ENCODE measurements around the gene FILIP1.

Gene FILIP1

DNA sequence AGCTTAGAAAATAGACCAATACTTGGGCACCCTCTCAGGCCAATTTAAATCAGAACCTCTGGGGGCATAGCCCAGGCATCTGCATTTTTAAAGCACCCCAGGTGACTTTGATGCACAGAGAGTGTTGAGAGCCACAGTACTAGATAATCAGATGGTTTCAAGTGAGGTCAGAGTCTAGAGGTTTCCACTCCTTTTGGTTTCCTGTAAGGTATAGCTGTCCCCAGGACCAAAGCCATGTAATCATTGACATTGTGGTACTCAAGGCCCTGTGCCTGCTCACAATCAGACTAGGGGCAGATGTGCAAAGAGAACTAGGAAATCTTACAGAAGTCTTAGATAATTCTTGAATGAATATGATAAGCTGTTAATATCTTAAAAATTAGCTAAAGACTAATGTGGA is 9.1 kb downstream of the FILIP1 start:
- Histone ChIP-seq H3K27me3 (ENCODE audit: low read depth, low read length) (no peaks in the 10 kb centered on the region), H3K79me2 (ENCODE audit: low read length) (no peaks in the 10 kb centered on the region)

DNA sequence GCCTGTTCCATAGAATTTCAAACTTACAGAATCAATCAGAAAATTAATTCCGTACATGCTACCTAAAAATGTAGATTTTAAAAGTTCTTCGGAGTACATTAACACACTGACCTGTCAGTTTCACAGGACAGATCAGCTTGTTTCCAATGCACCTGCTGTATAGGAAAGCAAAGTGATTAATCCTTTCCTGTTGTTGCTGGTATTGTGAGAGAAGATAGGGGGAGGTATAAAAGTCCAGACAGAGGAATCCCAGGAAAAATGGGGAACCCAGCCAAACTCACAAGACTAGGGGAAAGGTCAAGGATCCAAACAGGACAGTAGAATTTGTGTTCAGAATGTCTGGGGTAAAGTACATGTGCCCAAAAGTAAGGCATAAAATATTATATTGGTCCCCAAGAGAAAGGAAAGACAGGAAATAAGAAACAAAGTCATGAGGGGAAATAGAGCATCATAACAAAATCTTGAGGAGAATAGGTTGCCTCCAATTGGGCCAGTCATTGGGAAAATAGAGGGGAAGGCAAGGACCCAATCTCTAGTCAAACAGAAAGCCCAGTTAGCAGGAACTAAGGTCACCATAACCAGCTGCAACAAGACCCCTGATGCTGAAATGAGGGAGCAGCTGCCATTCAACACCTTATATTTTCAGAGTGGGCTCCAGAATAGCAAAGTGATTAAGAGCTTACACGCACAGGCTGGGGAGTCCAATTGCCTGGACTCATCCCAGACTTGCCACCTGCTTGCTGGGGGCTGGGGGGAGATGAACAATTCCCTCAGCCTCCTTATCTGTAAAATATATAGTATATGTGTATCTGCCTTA is 10.3 kb downstream of the FILIP1 start:
- no peak overlapping the region for H3K4me3 ChIP-seq (ENCODE audit: low read length)
- no peak for TF ChIP-seq EZH2phosphoT487 (IDR thresholded peaks at IDR 0.05; ENCODE audit: low read depth)
- TF ChIP-seq, protein P1, sequence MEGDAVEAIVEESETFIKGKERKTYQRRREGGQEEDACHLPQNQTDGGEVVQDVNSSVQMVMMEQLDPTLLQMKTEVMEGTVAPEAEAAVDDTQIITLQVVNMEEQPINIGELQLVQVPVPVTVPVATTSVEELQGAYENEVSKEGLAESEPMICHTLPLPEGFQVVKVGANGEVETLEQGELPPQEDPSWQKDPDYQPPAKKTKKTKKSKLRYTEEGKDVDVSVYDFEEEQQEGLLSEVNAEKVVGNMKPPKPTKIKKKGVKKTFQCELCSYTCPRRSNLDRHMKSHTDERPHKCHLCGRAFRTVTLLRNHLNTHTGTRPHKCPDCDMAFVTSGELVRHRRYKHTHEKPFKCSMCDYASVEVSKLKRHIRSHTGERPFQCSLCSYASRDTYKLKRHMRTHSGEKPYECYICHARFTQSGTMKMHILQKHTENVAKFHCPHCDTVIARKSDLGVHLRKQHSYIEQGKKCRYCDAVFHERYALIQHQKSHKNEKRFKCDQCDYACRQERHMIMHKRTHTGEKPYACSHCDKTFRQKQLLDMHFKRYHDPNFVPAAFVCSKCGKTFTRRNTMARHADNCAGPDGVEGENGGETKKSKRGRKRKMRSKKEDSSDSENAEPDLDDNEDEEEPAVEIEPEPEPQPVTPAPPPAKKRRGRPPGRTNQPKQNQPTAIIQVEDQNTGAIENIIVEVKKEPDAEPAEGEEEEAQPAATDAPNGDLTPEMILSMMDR (IDR thresholded peaks at IDR 0.05; ENCODE audit: low read depth, low read length): no peak
- H3K27ac ChIP-seq (ENCODE audit: low read length): no peak overlapping the region
- H3K9ac ChIP-seq (ENCODE audit: low read length): no peak overlapping the region
- no peaks in the 10 kb centered on the region for H3K9me3 ChIP-seq (ENCODE audit: insufficient read depth, low read length)
- no peaks in the 10 kb centered on the region for H3K36me3 ChIP-seq (replicated peaks; ENCODE audit: low read depth, low read length)
- H4K20me1 ChIP-seq (ENCODE audit: insufficient read depth, low read length): no peaks in the 10 kb centered on the region
- H3K4me1 ChIP-seq (ENCODE audit: low read length): peaks cover 7% of the 10 kb centered on the region
- H3K4me2 ChIP-seq (ENCODE audit: low read length): no peak overlapping the region
- H2AFZ ChIP-seq (ENCODE audit: low read depth, low read length): no peak overlapping the region
- H3K79me2 ChIP-seq (ENCODE audit: low read length): no peaks in the 10 kb centered on the region
- H3K27me3 ChIP-seq (ENCODE audit: low read depth, low read length): no peaks in the 10 kb centered on the region

More for the DNA sequence above, 9.1 kb downstream of the FILIP1 start:
- Histone ChIP-seq H3K27ac (ENCODE audit: low read length) (no peak overlapping the region), H3K9ac (ENCODE audit: low read length) (no peak overlapping the region), H3K4me2 (ENCODE audit: low read length) (no peak overlapping the region), H4K20me1 (ENCODE audit: insufficient read depth, low read length) (no peaks in the 10 kb centered on the region), H2AFZ (ENCODE audit: low read depth, low read length) (no peak overlapping the region), H3K9me3 (ENCODE audit: insufficient read depth, low read length) (no peaks in the 10 kb centered on the region), H3K36me3 (replicated peaks; ENCODE audit: low read depth, low read length) (no peaks in the 10 kb centered on the region), H3K4me1 (ENCODE audit: low read length) (peaks cover 7% of the 10 kb centered on the region), H3K4me3 (ENCODE audit: low read length) (no peak overlapping the region)
- TF ChIP-seq EZH2phosphoT487 (IDR thresholded peaks at IDR 0.05; ENCODE audit: low read depth): no peak
- TF ChIP-seq, protein P1 (IDR thresholded peaks at IDR 0.05; ENCODE audit: low read depth, low read length): no peak

DNA sequence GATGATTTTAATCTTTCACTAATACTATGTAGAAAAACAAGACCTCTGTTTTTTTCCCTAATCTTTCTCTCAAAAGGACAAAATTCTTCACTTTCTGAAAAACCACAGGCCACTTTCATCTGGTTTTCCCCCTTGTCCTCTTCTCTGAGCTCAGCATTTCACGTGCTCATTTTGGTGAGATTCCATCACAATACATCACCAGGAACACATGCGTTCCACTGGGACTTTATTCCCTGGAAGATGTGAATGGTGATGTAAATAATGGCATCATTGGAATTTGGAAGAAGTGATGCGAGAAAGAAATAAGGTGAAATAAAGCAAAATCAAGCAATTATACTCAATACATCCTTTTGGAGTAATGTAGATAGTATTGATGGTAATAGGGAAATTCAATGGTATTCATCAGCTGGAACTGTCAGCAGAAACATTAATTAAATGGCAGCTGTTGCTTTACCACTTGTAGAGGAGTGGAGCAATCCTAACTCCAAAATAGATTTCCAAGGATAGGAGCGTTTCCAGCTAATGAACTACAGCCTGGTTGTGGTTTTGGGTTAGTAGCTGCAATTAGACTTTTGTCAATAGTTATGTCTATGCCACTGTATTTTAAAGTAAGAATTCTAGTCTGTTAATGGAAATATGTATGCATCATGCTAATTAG is 11.5 kb downstream of the FILIP1 start:
- H3K4me1 ChIP-seq (ENCODE audit: low read length): peaks cover 7% of the 10 kb centered on the region
- H3K9me3 ChIP-seq (ENCODE audit: insufficient read depth, low read length): no peaks in the 10 kb centered on the region
- H3K27ac ChIP-seq (ENCODE audit: low read length): no peak overlapping the region
- no peaks in the 10 kb centered on the region for H3K36me3 ChIP-seq (replicated peaks; ENCODE audit: low read depth, low read length)
- no peaks in the 10 kb centered on the region for H3K79me2 ChIP-seq (ENCODE audit: low read length)
- no peak overlapping the region for H3K4me2 ChIP-seq (ENCODE audit: low read length)
- no peak for TF ChIP-seq EZH2phosphoT487 (IDR thresholded peaks at IDR 0.05; ENCODE audit: low read depth)
- TF ChIP-seq, protein P1 (IDR thresholded peaks at IDR 0.05; ENCODE audit: low read depth, low read length): no peak
- H2AFZ ChIP-seq (ENCODE audit: low read depth, low read length): no peak overlapping the region
- H3K9ac ChIP-seq (ENCODE audit: low read length): no peak overlapping the region
- H4K20me1 ChIP-seq (ENCODE audit: insufficient read depth, low read length): no peaks in the 10 kb centered on the region
- no peak overlapping the region for H3K4me3 ChIP-seq (ENCODE audit: low read length)
- H3K27me3 ChIP-seq (ENCODE audit: low read depth, low read length): no peaks in the 10 kb centered on the region

- Histone ChIP-seq H2AFZ (ENCODE audit: low read depth, low read length) (no peak overlapping the region), H3K9me3 (ENCODE audit: insufficient read depth, low read length) (no peaks in the 10 kb centered on the region), H4K20me1 (ENCODE audit: insufficient read depth, low read length) (no peaks in the 10 kb centered on the region), H3K27ac (ENCODE audit: low read length) (no peak overlapping the region), H3K36me3 (replicated peaks; ENCODE audit: low read depth, low read length) (no peaks in the 10 kb centered on the region), H3K4me1 (ENCODE audit: low read length) (peaks cover 7% of the 10 kb centered on the region), H3K4me2 (ENCODE audit: low read length) (no peak overlapping the region), H3K9ac (ENCODE audit: low read length) (no peak overlapping the region), H3K79me2 (ENCODE audit: low read length) (no peaks in the 10 kb centered on the region), H3K4me3 (ENCODE audit: low read length) (no peak overlapping the region), H3K27me3 (ENCODE audit: low read depth, low read length) (no peaks in the 10 kb centered on the region)
- TF ChIP-seq, protein P1 (IDR thresholded peaks at IDR 0.05; ENCODE audit: low read depth, low read length): no peak
- TF ChIP-seq EZH2phosphoT487 (IDR thresholded peaks at IDR 0.05; ENCODE audit: low read depth): no peak
Measured at GRCh38 chr6:75481394-75481793, 12.2 kb downstream of the FILIP1 start.

Measured in OCI-LY3 (cell line).